RKO (cell line): ENCODE results near the gene HSDL1.
"Not testable (repeated sequence)": the region's sequence is repeated elsewhere in the genome, so short reads cannot be mapped to it uniquely, and the experiment has no call there.

ENCODE experiments used
- DNase-seq: peaks from one replicate; pipeline ENCODE4 v3.0.0-alpha.2; 2016; ENCODE audit warnings: low spot score

HSDL1 gene

DNA sequence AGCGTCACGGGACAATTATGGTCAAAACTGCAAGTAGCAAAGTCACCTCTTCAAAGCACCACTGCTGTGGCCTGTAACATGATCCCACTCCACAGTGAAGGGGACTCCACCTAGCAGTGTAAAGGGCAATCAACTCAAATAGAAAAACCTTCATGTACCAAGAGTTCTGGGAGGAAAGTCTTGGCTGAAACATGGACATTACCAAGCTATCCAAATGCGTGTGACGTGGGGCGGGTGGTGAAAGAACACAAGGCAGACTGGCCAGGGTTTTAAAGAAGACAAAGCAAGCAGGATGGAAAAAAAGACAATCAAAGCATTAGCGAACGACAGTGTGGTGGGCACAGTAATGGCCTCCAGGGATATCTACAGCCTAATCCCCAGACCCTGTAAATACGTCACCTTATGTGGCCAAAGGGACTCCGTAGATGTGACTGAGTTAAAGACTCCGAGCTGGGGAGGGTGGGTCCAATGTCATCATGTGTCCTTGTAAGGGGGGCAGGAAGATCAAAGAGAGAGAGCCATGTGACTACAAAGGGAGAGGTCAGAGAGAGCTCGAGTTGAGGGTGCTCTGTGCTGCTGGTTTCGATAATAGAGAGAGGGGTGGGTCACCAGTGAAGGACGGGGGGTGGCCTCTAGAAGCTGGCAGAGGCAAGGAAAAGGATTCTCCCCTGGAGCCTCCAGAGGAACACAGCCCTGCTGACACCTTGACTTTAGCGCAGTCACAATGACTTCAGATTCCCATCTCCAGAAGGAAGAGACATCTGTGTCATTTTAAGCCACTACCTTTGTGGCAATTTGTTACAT lies 6.0 kb downstream of the HSDL1 start:
- no peak for DNase-seq

DNA sequence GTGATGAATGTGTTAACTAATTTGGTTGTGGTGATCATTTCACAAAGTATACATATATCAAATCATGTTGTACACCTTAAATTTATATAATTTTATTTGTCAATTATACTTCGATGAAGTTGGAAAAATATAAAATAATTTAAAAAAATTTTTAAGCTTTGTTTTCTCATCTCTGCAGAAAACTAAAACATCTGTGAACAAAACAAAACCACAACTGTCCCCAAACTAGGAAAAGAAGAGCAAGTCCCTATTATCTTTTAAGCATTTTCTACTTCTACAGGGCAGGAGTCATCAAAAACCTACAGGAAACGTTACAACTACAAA lies 6.5 kb downstream of the HSDL1 start:
- no peak for DNase-seq

DNA sequence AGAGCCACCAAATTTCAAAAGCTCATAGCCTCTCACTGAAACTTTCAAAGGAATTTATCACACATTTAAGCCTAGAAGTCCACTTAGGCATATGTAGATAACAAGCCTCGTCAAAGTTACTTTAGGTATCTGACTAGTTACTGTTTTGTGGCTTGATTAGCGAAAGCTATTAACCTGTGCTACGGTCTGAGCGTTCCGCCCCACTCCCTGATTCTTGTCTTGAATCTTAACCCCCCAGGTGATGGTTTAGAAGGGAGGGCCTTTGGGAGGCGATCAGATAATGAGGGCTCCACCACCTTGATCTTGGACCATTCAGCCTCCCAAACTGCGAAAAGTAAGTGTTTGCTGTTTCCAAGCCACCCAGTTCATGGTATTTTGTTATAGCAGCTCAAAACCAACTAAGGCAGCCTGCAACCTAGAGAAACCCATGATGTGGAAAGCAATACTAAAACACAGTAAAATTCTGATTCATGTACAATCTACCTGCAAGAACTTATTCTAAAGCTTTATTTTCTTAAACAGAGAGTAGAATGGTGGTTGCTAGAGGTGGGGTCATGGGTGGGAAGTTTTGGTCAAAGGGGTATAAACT lies 7.1 kb downstream of the HSDL1 start:
- no peak for DNase-seq

DNA sequence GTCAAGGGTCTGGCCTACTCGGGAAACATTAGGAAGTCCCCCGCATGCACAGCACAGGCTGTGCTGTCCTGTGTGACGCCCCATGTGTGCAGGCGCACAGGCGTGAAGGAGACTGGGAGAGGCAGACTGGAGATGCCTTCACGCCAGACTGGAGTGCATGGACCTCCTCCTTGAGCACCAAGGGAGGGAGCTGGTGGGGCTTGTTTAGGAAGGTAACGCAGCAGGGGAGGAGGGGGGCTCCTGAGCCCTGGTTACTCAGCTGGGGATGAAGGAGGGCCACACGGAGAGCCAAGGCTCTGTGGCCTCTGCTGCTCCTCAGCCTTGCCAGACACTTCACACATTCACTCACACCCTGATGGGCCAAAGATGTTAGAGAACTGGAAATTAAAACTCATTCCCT lies 7.7 kb downstream of the HSDL1 start:
- DNase-seq = no peak

DNA sequence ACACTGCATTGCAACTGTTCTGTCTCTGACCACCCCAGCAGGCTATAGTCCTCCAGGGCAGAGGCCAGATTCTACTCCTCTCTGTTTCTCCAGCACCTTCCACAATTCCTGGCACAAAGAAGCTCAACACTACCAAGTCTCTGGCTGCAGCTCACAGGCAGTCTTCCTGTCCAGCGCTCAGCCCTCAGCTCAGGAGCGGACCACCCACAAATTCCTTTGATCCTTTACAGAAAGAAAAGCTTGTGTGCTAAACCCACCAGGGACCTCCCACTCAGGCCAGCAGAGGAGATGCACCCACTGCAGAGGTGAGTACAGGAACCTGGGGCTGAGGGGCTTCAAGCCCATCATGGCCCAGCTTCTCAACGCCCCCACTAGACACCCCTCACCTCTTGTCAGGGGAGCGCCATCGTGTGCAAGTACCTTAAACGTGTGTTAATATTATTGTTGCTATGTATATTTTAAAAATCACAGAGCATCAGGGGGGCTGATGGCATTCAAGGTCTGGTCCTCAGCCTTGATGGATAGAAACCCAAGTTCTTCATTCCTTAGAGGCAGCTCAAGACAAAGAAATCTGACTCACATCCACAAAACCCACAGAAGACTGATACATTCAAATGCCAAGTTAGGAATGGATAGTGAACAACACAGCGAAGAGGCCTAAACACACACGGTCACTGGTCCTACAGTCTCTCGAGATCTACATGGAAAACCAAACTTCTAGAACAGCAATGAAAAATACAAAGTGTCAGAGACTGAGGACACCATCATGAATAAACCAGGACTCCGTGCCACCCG lies 8.4 kb downstream of the HSDL1 start:
- no peak for DNase-seq

DNA sequence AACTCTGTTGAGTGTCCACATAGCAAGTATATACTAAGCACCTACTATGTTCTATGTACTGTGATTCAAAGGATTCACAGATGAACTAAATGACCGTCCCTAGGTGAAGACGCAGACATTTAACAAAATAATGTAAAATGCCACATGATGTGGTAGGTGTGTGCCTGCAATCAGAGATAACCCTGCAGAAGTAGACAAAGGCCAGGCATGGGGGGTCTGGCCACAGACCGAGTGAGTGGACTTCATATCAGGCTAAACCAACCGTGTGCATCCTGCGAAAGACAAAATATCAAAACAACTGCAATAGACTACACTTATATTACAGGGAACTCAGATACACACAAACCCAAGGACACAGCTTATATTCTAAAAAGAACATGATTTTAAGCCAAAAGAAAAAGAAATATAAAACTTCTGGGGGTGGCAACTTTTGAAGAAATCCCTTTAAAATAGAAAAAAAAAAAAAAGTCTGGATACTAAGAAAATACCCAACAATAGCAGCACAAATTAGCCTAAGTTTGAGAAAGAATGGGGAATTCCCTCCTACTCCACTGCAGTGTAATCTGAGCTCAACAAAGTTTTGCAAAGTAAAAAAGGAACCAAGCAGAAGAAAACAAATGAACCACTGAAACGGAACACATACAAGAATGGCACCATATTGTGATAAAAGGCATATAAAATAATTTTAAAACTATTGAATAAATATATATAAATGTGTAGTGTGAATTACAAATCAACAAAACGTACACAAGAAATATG lies 12.3 kb downstream of the HSDL1 start:
- DNase-seq = no peak

DNA sequence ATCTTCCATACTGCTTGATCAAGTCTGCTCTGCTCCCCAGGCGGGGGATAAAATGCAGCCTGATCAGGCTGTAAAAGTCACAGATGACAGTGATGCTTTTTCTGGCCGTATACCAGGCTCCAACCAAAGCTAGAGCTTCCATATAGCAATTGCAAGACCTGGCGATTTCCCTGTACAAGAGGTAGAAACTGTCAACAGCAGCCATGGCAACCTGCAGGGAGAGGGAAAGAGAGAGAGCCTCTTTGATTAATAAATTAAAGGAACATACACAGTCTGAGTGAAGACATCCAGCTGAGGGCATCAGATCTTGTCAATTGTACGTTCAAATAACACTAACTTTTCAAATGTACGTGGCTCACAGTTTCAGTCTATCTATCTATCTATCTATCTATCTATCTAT lies 13.9 kb downstream of the HSDL1 start:
- no peak for DNase-seq

DNA sequence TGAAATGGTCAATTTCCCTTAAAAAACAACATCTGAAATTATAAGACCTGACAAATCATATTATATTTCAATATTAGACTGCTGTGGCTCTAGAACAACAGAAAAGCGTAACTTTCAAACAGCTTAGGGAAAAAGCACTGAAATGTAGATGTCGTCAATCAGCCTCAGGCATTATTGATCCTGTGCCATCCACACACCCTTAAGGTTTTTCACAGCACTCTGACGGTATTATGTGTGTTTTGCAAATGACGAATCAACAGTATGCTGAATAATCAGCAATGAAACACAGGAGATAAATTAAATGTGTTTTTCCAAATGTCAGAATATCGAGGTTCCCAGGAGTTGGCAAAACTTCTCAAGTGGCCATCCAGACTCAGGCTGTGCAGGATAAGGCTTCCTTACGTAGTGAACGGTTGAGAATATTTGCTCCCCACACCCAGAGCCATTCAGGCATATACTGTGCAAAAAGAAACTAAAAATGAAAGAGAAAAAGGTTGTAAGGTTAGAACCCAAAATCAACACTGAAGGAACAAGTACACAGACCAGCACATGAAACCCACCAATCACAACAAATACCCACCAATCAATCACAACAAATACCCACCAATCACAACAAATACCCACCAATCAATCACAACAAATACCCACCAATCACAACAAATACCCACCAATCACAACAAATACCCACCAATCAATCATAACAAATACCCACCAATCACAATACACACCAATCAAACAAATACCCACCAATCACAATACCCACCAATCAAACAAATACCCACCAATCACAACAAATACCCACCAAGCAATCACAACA lies 20.5 kb downstream of the HSDL1 start:
- DNase-seq = no peak

DNA sequence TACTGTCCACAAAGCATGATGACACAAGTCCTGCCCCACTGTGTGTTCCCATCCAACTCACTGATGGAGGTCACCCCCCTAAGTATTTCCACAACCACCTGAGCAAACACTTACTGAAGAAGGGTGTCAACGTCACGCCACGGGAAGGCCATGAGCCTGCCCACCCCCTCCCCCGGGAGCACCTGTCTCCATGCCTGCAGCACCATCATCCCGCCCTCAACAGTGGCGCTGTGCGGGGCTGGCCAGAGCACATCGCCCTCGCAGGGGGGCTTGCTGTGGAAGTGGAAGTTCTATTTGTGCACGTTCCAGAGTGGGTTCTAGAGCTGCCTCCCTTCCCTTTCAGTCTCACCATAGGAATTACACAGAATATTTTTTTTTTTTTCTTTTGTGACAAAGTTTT lies 24.0 kb downstream of the HSDL1 start:
- DNase-seq = no peak

DNA sequence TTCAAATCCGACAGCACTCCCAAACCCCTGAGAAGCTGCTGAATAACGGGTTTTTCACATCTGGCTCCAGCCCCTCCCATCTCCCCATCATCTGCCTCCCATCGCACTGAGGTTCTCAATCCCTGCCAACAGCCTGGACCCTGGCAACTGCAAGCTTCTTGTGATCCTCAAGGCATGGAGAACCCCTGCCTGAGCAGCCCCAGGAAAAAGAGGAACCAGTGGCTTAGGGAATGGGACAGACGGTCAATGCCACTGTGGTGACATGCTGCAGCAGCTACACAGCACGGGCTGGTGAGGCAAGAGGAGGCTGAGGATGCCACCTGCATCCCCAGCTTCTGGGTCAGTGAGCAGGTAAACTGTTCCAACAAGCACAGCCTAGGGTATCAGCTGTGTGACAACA lies 25.0 kb downstream of the HSDL1 start:
- DNase-seq = no peak

DNA sequence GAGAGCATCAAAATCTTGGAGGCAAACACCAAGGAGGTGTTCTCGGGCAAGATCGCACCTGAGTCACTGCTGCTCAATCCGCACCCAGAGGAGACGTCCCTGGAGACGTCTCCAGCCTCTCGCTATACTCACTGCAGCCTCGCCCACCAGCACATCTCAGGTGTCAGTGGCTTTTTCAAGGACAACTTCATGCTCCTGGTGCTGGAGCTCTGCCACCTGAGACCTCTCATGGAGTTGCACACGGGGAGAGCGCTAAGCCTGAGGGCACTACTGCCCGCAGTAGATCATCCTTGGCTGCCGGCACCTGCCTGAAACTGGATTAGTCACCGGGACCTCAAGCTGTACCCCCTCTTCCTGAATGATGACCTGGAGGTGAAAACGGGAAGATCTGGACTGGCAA lies 25.6 kb downstream of the HSDL1 start:
- no peak for DNase-seq

DNA sequence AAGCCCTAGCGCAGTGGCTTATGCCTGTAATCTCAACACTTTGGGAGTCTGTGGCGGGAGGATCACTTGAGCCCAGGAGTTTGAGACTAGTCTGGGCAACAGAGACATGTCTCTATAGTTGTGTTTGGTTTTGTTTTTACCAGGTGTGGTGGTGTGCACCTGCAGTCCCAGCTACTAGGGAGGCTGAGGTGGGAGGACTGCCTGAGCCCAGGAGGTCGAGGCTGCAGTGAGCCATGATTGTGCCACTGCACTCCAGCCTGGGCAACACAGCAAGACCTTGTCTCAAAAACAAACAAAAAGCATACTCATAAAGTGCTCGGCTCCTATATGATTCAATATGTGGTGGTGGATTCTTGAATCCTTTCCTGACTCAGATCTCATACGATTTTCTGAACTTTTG lies 26.7 kb downstream of the HSDL1 start:
- DNase-seq = peak; percentile 21

DNA sequence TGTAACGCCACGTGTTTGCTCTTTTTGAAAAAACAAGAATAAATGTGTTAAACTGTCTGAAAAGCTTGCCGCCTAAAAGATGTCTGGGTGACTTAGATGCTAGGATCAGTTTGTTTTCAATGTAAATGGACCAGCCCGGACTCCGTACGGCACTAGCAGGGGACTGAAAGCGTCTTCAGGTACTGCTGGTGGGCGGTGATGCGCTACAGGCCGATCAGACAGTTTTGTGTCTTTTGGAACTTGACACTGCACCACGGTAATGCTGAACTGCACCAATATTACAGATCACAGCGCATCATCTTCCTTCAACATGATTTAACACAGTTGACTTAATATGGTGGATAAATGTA lies 27.5 kb downstream of the HSDL1 start:
- DNase-seq = peak; percentile 52

DNA sequence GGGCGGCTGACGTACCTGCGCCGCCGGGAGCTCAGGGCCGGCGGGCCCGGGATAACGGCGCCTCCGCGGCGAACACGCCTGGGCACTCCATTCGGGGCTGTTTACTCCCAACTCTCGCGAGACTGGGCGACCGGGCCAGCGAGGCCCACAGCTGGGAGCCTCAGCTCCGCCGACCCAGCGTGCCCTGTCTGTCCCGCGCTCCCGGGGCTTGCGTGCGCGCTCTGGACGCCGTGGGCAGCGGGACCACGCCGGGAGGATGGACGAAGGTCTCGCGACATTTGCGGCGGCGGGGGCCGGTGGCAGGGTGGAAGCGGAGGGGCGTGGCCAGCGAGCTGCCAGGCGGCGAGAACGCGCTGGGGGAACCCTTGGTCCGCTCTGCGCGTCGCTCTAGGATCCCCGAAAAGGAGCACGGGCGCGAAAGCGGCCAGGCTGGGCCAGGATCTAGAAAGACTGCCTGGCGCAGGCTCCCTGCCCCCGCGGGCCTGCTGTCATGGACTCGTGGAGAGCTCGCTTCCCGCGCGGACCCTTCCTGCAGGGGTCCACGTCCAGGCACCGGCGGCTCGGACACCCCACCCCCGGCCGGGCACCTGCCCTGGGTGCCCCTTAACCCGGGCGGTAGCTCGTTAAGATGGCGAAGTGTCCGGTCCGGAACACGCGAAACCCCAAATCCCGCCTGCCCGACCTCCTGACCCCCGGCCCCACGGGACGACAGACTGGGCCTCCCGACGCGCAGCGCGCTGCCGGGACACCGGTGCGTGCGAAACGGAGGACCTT lies 28.1 kb downstream of the HSDL1 start, which contains the start of gene MBTPS1:
Gene MBTPS1 (minus strand): TSS at position 223 of the 774 bp plus-strand sequence. CDS start 15,159 bp downstream, outside the sequence.
- DNase-seq = peak; percentile 96

DNA sequence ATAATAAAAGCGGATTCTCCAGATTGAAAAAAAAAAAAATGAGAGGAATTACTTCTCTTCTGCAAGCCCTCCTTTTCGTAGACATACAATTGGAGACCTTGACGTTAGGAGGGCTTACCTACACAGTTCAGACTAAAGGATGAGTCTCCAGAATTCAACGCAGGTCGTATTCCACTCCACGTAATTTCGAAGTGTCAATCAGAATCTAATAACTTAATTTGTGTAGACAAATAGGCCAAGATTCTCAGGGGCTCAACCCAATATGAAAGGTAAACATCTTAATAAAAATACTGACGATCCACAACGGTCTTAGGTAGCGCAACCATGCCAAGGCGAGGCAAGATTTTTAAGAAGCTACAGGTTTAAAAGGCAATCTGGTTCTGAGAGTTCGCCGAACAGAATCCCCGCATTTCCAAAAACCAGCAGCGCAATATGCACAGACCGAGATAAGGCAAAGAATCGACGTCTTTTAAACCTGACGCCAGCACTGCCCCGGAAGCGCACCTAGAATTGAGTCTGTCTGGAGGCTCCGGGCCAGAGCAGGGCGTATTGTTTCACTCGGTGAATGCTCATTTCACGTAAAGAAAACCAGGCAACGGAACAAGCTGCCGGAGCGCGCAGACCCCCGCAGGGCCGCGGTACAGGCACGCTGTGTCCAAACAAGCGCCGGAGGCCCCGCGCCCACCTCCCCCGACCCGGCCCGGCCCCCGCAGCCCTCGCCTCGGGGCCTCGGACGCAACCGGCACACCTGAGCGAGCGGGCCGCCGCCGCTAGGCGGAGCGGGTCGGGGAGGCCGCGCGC lies 28.9 kb downstream of the HSDL1 start:
- peak; percentile 60 for DNase-seq

DNA sequence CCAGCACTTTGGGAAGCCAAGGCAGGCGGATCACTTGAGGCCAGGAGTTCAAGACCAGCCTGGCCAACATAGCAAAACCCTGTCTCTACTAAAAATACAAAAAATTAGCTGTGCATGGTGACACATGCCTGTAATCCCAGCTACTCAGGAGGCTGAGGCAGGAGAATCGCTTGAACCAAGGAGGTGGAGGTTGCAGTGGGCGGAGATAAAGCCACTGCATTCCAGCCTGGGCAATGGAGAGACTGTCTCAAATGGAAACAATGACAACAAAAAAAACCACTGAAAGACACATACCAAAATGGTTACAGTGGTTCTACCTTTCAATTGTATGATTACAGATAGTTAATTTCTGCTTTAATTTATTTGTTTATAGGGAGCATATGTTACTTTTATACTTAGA lies 33.0 kb downstream of the HSDL1 start:
- not testable (repeated sequence) for DNase-seq

DNA sequence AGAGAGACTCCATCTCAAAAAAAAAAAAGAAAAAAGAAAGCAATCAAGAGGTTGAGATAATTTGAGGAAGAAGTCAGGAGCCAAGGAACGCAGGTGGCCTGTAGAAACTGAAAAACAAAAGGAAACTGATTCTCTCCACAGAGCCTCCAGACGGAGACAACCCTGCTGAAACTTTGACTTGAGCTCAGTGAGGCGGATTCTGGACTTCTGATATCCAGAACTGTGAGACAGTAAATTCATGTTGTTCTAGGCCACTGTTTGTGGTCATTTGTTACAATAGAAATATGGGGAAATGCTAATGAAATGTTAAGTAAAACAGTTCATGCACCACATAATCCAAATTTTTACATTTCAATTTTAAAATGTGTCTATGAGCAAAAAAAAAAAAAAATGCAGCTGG lies 33.5 kb downstream of the HSDL1 start:
- DNase-seq = no peak

DNA sequence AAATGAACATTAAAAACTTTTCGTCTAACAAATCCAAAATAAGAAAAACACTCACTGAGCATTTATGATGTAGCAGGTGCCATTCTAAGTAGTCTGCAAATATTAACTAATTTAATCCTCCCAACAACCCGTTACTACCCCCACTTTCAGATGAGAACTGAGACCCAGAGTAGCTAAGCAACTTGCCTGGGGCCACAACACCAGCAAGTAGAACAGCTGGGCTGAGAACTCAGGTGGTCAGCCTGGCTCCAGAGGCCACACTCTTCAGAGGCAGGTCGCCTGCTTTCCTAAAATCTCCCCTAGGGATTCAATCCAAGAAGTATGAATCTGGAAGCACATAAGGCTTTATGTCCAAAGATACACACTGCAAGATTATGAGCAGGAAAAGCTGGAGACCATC lies 34.5 kb downstream of the HSDL1 start:
- DNase-seq = no peak

DNA sequence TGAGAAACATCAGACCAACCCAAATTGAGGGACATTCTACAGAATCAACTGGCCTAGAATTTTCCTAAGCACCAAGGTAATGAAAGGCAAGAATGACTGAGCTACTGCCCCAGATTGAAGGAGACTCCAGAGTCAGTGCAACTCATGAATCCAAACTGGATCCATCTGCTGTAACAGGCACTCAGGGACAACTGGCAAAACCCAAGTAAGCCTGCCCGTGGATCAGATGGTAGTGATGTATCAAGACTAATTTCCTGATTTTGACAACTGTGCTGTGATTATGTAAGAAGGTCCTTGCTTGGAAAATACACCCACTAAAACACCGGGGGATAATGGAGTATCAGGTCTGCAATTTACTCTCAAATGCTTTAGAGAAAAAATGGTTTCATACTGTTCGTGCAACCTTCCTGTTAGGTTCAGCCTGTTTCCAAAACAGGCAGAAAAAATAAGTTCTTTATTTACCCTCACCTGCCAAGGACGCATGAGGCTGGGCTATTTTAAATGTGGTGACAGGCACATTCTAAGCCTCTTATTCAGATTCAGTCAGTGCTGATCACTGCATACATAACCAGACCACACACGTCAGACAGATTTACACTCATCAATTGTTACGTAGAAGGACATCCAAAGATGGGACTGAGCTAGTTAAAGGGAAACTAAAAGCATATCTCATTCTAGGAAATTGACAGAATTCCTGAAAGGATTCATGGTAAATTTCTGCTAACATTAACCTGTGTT lies 35.2 kb downstream of the HSDL1 start:
- no peak for DNase-seq
